ENCODE results near the gene GRWD1.

GRWD1 gene

GRCh38 chr19:48445606-48446481 is at the start of gene GRWD1:
Gene GRWD1, plus strand, starts transcription at chr19:48445983. Its CDS starts 23 bp downstream, at chr19:48446006.
- H3K27ac ChIP-seq: peak within 1 kb of the TSS; percentile 92
- TF ChIP-seq CTCF (conservative IDR thresholded peaks at IDR 0.05): peak; percentile 63

- H3K27ac ChIP-seq: no peak overlapping the region
- no peak for TF ChIP-seq CTCF (conservative IDR thresholded peaks at IDR 0.05)
These were observed 49.6 kb upstream of the GRWD1 start for GRCh38 chr19:48396016-48396823.

- no peak overlapping the region for H3K27ac ChIP-seq
- TF ChIP-seq CTCF (conservative IDR thresholded peaks at IDR 0.05): no peak
These were observed 49.0 kb upstream of the GRWD1 start for GRCh38 chr19:48396824-48397176.

- H3K27ac ChIP-seq: peak overlapping the region; percentile 78; the same call in 1 of the 2 replicates
- TF ChIP-seq CTCF (conservative IDR thresholded peaks at IDR 0.05): no peak
These were observed 48.3 kb upstream of the GRWD1 start for GRCh38 chr19:48397263-48398101.

GRCh38 chr19:48398102-48398374 is 47.7 kb upstream of the GRWD1 start:
- peak overlapping the region; percentile 78; the same call in 1 of the 2 replicates for H3K27ac ChIP-seq
- TF ChIP-seq CTCF (conservative IDR thresholded peaks at IDR 0.05): no peak

- H3K27ac ChIP-seq: peak overlapping the region; percentile 78; the same call in 1 of the 2 replicates
- no peak for TF ChIP-seq CTCF (conservative IDR thresholded peaks at IDR 0.05)
These were observed 47.2 kb upstream of the GRWD1 start for GRCh38 chr19:48398375-48399235.
